GM12878 (cell line): ENCODE data around the gene ELP4. TPM values are rescaled to one million over a fixed set of nuclear protein-coding genes. Genes with fewer than 3 reads are reported as not detected.

Source experiments
- ATAC-seq: fragments of 200-7000 bp; cut with Tn5 transposase; 3 replicates; pipeline ENCODE4 v1.9.1; 2020; ENCODE audit warnings: mild to moderate bottlenecking, moderate library complexity
- BruUV-seq: library from RNA; stranded (reverse); fragments of 400-500 nt; replicated peaks from 2 replicates; lab custom pipeline; 2021; lab: Mats Ljungman, UMichigan
- CTCF ChIA-PET: fragments of 300-600 bp; sonication (Branson Sonifier 250); formaldehyde crosslinking; extraction: SDS; loops from one replicate; lab custom pipeline; 2021; ENCODE audit warnings: inconsistent platforms; lab: Yijun Ruan, JAX
- POLR2A ChIA-PET: fragments of 350-600 bp; formaldehyde crosslinking; extraction: SDS; loops from one replicate; lab custom pipeline; 2021; ENCODE audit warnings: inconsistent platforms; lab: Charles Lee
- RAD21 ChIA-PET: fragments of 300-600 bp; sonication (Branson Sonifier 250); formaldehyde crosslinking; loops from one replicate; lab custom pipeline; 2023; ENCODE audit warnings: antibody characterized with exemption; ENCODE audit not compliant: unreplicated experiment; lab: Charles Lee
- SMC1A ChIA-PET: fragments of 300-600 bp; sonication (Branson Sonifier 250); formaldehyde crosslinking; loops from one replicate; lab custom pipeline; 2023; ENCODE audit not compliant: unreplicated experiment, uncharacterized antibody; lab: Charles Lee
- DNase-seq: peaks from one replicate; pipeline ENCODE4 v3.0.0-alpha.2; 2011; ENCODE audit warnings: low read depth, low spot score
- FAIRE-seq: peaks from 3 replicates; lab custom pipeline; 2011; peaks lifted over from hg19 to GRCh38; lab: Jason Lieb, UNC
- H2AFZ ChIP-seq: 2 replicates; pipeline ENCODE4 v1.6.0; 2011; ENCODE audit warnings: low read depth, low read length, control low read depth; ENCODE audit not compliant: control insufficient read depth
- H3K27ac ChIP-seq: 2 replicates; pipeline ENCODE4 v1.5.1; 2011; ENCODE audit warnings: control low read depth; ENCODE audit not compliant: control insufficient read depth, insufficient read depth
- H3K27me3 ChIP-seq, 2 experiments: replicated peaks in 1 of 2; 2 replicates each; pipeline versions ENCODE4 v1.6.0 to v1.6.1; 2011; ENCODE audit warnings: low read length in 1 of 2; ENCODE audit not compliant: control insufficient read depth in 2 of 2, insufficient read depth in 2 of 2
- H3K36me3 ChIP-seq, 2 experiments: 2 replicates each; pipeline ENCODE4 v1.5.1; 2011; ENCODE audit warnings: low read length in 1 of 2; ENCODE audit not compliant: control insufficient read depth in 2 of 2, insufficient read depth in 2 of 2
- H3K4me1 ChIP-seq: 2 replicates; pipeline ENCODE4 v1.6.1; 2011; ENCODE audit warnings: mild to moderate bottlenecking, low read length, moderate library complexity, mixed read lengths; ENCODE audit not compliant: control insufficient read depth, insufficient read depth
- H3K4me2 ChIP-seq: 2 replicates; pipeline ENCODE4 v1.6.0; 2011; ENCODE audit warnings: control low read depth; ENCODE audit not compliant: control insufficient read depth, insufficient read depth
- H3K4me3 ChIP-seq: fragments of 200-600 bp; sonication (generic); 2 replicates; pipeline ENCODE4 v1.5.1; 2016
- H3K79me2 ChIP-seq: 2 replicates; pipeline ENCODE4 v1.6.0; 2011; ENCODE audit warnings: low read length; ENCODE audit not compliant: control insufficient read depth, insufficient read depth
- H3K9ac ChIP-seq: 2 replicates; pipeline ENCODE4 v1.8.0; 2011; ENCODE audit warnings: low read length, control low read depth, mixed read lengths; ENCODE audit not compliant: control insufficient read depth, insufficient read depth
- H3K9me3 ChIP-seq: replicated peaks from 3 replicates; pipeline ENCODE4 v1.5.1; 2011; ENCODE audit warnings: mild to moderate bottlenecking, low read length; ENCODE audit not compliant: control insufficient read depth, insufficient read depth
- H4K20me1 ChIP-seq: 2 replicates; pipeline ENCODE4 v1.6.0; 2011; ENCODE audit not compliant: control insufficient read depth, insufficient read depth
- BRCA1 ChIP-seq: IDR thresholded peaks from 2 replicates; pipeline ENCODE4 v1.6.1; 2011; ENCODE audit warnings: low read depth, low read length, improper control_type of control experiment
- MLLT1 ChIP-seq: fragments of 450-650 bp; IDR thresholded peaks from 2 replicates; pipeline ENCODE4 v1.6.1; 2016; ENCODE audit warnings: mild to moderate bottlenecking
- MYB ChIP-seq: fragments of 150-350 bp; IDR thresholded peaks from 2 replicates; pipeline ENCODE4 v1.6.1; 2014; ENCODE audit warnings: mild to moderate bottlenecking, low read depth, low read length, borderline replicate concordance
- NKRF ChIP-seq: fragments of 450-650 bp; conservative IDR thresholded peaks from 2 replicates; pipeline ENCODE4 v1.6.1; 2017; ENCODE audit warnings: mild to moderate bottlenecking, moderate library complexity
- SMAD1 ChIP-seq: fragments of 450-650 bp; IDR thresholded peaks from 2 replicates; pipeline ENCODE4 v1.6.1; 2018; ENCODE audit warnings: mild to moderate bottlenecking, low read depth; ENCODE audit not compliant: partially characterized antibody
- WGBS: methylation state at CpG from one replicate; pipeline ENCODE4 v1.1.6; 2016; ENCODE audit warnings: low lambda C conversion rate; ENCODE audit not compliant: insufficient replicate concordance, insufficient coverage; ENCODE audit errors: missing lambda C conversion rate; 5-methylcytosine and 5-hydroxymethylcytosine counted together
- in situ Hi-C: fragments of 300-500 bp; cut with MboI; formaldehyde crosslinking; loops from 9 replicates; pipeline ENCODE4 v1.14.3; 2018; ENCODE audit warnings: mixed read lengths
- intact Hi-C: fragments of 100-400 bp; cut with micrococcal nuclease; formaldehyde crosslinking; loops from one replicate; pipeline ENCODE4 v1.14.2; 2022; ENCODE audit not compliant: unreplicated experiment
- polyA plus RNA-seq, 11 experiments: library from polyadenylated mRNA; depleted of rRNA in 4 of 11; unstranded in 6 of 11; stranded (reverse) in 5 of 11; fragments of >200 nt; fragmentation: Nextera tagmentation in 4 of 11; fragmentation: Illumina TruSeq in 1 of 11; extraction: Ambion mirVana in 4 of 11; extraction: Trizol in 1 of 11; gene quantifications; 1 replicate in 1 of 11; 2 replicates in 10 of 11; pipeline versions ENCODE4 v1.2.1 to v1.2.3, GENCODE V29; 2011 to 2016; ENCODE audit warnings: inconsistent platforms in 2 of 11, missing spikeins in 2 of 11, low read depth in 1 of 11
- total RNA-seq, 4 experiments: library from RNA; depleted of rRNA in 3 of 4; stranded (reverse); fragments of >200 nt in 3 of 4; fragmentation: Illumina TruSeq in 1 of 4; extraction: Trizol in 1 of 4; gene quantifications; 2 replicates each; pipeline versions ENCODE4 v1.2.1 to v1.2.3, GENCODE V29; 2013 to 2021

The ELP4 gene
- total and polyA plus RNA-seq, 10 of the 15 experiments (the other 5 are each of a cell fraction or from before 2014, with no cell fraction given) = 17.7 to 36.1 (median 27.0) TPM

- RAD21 ChIA-PET = interaction anchor here (0.6 kb wide), 1 partner anchor 137 kb away, joined by 6 read pairs; no protein-coding TSS in a partner anchor
- in situ Hi-C loops = no loop called here
- ATAC-seq = peak; percentile 19
- no peak for DNase-seq
- Histone ChIP-seq H3K9me3 (no peaks in the 10 kb centered on the region), H3K79me2 (peaks cover 52% of the 10 kb centered on the region), H2AFZ (peak overlapping the region; percentile 99), H3K27ac (peak overlapping the region; percentile 81), H3K4me3 (peak overlapping the region; percentile 76), H4K20me1 (no peaks in the 10 kb centered on the region), H3K36me3 (no peaks in the 10 kb centered on the region; a peak in 2 of 4 replicates)
- POLR2A ChIA-PET = no interaction called here
- CTCF ChIA-PET = interaction anchor here (1.0 kb wide), 1 partner anchor 133 kb away, joined by 3 read pairs; no protein-coding TSS in a partner anchor
- SMC1A ChIA-PET = interaction anchor here (0.6 kb wide), 1 partner anchor 419 kb away, joined by 3 read pairs; no protein-coding TSS in a partner anchor
- peak; percentile 61 for FAIRE-seq
- WGBS = 0% methylated on average over 8 of the region's 8 CpGs
- TF ChIP-seq MLLT1 = 0 out of 2 replicates have a peak, but pooled peaks have one; percentile 22
- TF ChIP-seq MYB = no peak
- no peak for TF ChIP-seq BRCA1
- TF ChIP-seq NKRF = 0 out of 2 replicates have a peak, but pooled peaks have one; percentile 36
- peak; percentile 8 for TF ChIP-seq SMAD1
- TF ChIP-seq, all 136 proteins: peak for 3
- Histone ChIP-seq H3K4me2 (peak overlapping the region; percentile 78), H3K9ac (peak overlapping the region; percentile 89), H3K4me1 (no peaks in the 10 kb centered on the region), H3K27me3 (no peaks in the 10 kb centered on the region)
- no TSS peak for BruUV-seq
- intact Hi-C loops = no loop called here
These were observed 527 bp upstream of the ELP4 start for GRCh38 chr11:31509051-31509428.
